GM11168 (cell line): ENCODE results near the gene CPEB3.
"Not testable (repeated sequence)": the region's sequence is repeated elsewhere in the genome, so short reads cannot be mapped to it uniquely, and the experiment has no call there.

Experiments
- in situ Hi-C: fragments of 300-500 bp; cut with MboI; formaldehyde crosslinking; loops from one replicate; pipeline ENCODE4 v1.12.0; 2022; ENCODE audit warnings: low sequenced_read_pairs; ENCODE audit not compliant: unreplicated experiment

CPEB3 gene

GRCh38 chr10:92290837-92291615, at the start of gene CPEB3, which contains the start of gene MARCHF5:
Gene CPEB3 (minus strand): TSS chr10:92291078. CDS start chr10:92240350, 50,728 bp downstream.
Gene MARCHF5 (plus strand): TSS chr10:92291167. CDS start chr10:92291495, 328 bp downstream.
- in situ Hi-C loops = loop anchor here (10.0 kb wide), 1 partner anchor 206 kb away; no protein-coding TSS in a partner anchor

- in situ Hi-C loops = not testable (repeated sequence)
Measured at GRCh38 chr10:92329927-92330326, 39.0 kb upstream of the CPEB3 start.

GRCh38 chr10:92328993-92329392, 38.1 kb upstream of the CPEB3 start:
- in situ Hi-C loops = no loop called here

- in situ Hi-C loops = no loop called here
Measured at GRCh38 chr10:92327445-92328433, 36.9 kb upstream of the CPEB3 start.

- in situ Hi-C loops = no loop called here
Measured at GRCh38 chr10:92323079-92323478, 32.2 kb upstream of the CPEB3 start.

- in situ Hi-C loops = no loop called here
Measured at GRCh38 chr10:92316610-92317009, 25.7 kb upstream of the CPEB3 start.

GRCh38 chr10:92313750-92314149, 22.9 kb upstream of the CPEB3 start:
- in situ Hi-C loops = no loop called here

GRCh38 chr10:92309272-92309671, 18.4 kb upstream of the CPEB3 start:
- in situ Hi-C loops = no loop called here

- in situ Hi-C loops = no loop called here
Measured at GRCh38 chr10:92305133-92306072, 14.5 kb upstream of the CPEB3 start.

GRCh38 chr10:92304061-92304460, 13.2 kb upstream of the CPEB3 start:
- in situ Hi-C loops = no loop called here

- in situ Hi-C loops = no loop called here
Measured at GRCh38 chr10:92303096-92303495, 12.2 kb upstream of the CPEB3 start.

GRCh38 chr10:92298487-92298886, 7.6 kb upstream of the CPEB3 start:
- in situ Hi-C loops = loop anchor here (10.0 kb wide), 1 partner anchor 214 kb away; no protein-coding TSS in a partner anchor

- in situ Hi-C loops = loop anchor here (10.0 kb wide), 1 partner anchor 207 kb away; no protein-coding TSS in a partner anchor
Measured at GRCh38 chr10:92291921-92292845, 1.3 kb upstream of the CPEB3 start.

GRCh38 chr10:92291616-92291865, 663 bp upstream of the CPEB3 start:
- in situ Hi-C loops = loop anchor here (10.0 kb wide), 1 partner anchor 207 kb away; no protein-coding TSS in a partner anchor

GRCh38 chr10:92290076-92290836, 622 bp downstream of the CPEB3 start:
- in situ Hi-C loops = loop anchor here (10.0 kb wide), 1 partner anchor 205 kb away; no protein-coding TSS in a partner anchor

GRCh38 chr10:92284112-92284704, 6.7 kb downstream of the CPEB3 start:
- in situ Hi-C loops = no loop called here

GRCh38 chr10:92278996-92279696, 11.7 kb downstream of the CPEB3 start:
- in situ Hi-C loops = no loop called here
